NCI-H345 treated with DMSO at 0.1 percent for 48 hours (cell line): ENCODE measurements around the gene CCDC122.
A peak's percentile ranks its signal among the peaks of the same experiment; 100 is the strongest.
"Not testable (repeated sequence)": the region's sequence is repeated elsewhere in the genome, so short reads cannot be mapped to it uniquely, and the experiment has no call there.

Source experiments
- DNase-seq: peaks from one replicate; lab custom pipeline; 2025; ENCODE audit not compliant: unreplicated experiment; lab: John Stamatoyannopoulos, UW

CCDC122 gene

GRCh38 chr13:43877326-43877725 is 2.2 kb downstream of the CCDC122 start:
- DNase-seq, result no peak

- no peak for DNase-seq
These were observed 3.2 kb downstream of the CCDC122 start for GRCh38 chr13:43876366-43876765.

- peak; percentile 9 for DNase-seq
These were observed 4.9 kb downstream of the CCDC122 start for GRCh38 chr13:43874504-43875092.

- DNase-seq, result no peak
These were observed 7.4 kb downstream of the CCDC122 start for GRCh38 chr13:43872181-43872580.

GRCh38 chr13:43865892-43866291 is 13.6 kb downstream of the CCDC122 start:
- no peak for DNase-seq

- DNase-seq, result no peak
These were observed 14.6 kb downstream of the CCDC122 start for GRCh38 chr13:43864921-43865320.

GRCh38 chr13:43861863-43862262 is 17.7 kb downstream of the CCDC122 start:
- DNase-seq, result no peak

GRCh38 chr13:43852923-43853404 is 26.6 kb downstream of the CCDC122 start:
- no peak for DNase-seq

- no peak for DNase-seq
These were observed 28.7 kb downstream of the CCDC122 start for GRCh38 chr13:43850873-43851272.

- no peak for DNase-seq
These were observed 31.4 kb downstream of the CCDC122 start for GRCh38 chr13:43848001-43848649.

- DNase-seq, result no peak
These were observed 32.9 kb downstream of the CCDC122 start for GRCh38 chr13:43846496-43847158.

- no peak for DNase-seq
These were observed 40.6 kb downstream of the CCDC122 start for GRCh38 chr13:43838909-43839308.

- no peak for DNase-seq
These were observed 43.8 kb downstream of the CCDC122 start for GRCh38 chr13:43835701-43836100.

GRCh38 chr13:43831088-43831487 is 48.5 kb downstream of the CCDC122 start:
- no peak for DNase-seq

GRCh38 chr13:43830497-43830881 is 49.1 kb downstream of the CCDC122 start:
- no peak for DNase-seq

- DNase-seq, result not testable (repeated sequence)
These were observed 54.9 kb downstream of the CCDC122 start for GRCh38 chr13:43824656-43825055.

GRCh38 chr13:43822969-43823368 is 56.6 kb downstream of the CCDC122 start:
- no peak for DNase-seq

- no peak for DNase-seq
These were observed 63.1 kb downstream of the CCDC122 start for GRCh38 chr13:43816401-43816889.

- no peak for DNase-seq
These were observed 64.3 kb downstream of the CCDC122 start for GRCh38 chr13:43815204-43815603.

- no peak for DNase-seq
These were observed 70.9 kb downstream of the CCDC122 start for GRCh38 chr13:43808676-43809075.

- DNase-seq, result no peak
These were observed 73.8 kb downstream of the CCDC122 start for GRCh38 chr13:43805681-43806128.

GRCh38 chr13:43805071-43805468 is 74.5 kb downstream of the CCDC122 start:
- DNase-seq, result peak; percentile 14
